Forelimb muscle (tissue), 1 donor: ENCODE measurements around the gene FAM13A. TPM values are rescaled to one million over a fixed set of nuclear protein-coding genes. Genes with fewer than 3 reads are reported as not detected.

Experiments used
- DNase-seq: peaks from one replicate; pipeline ENCODE4 v3.0.0-alpha.2; 2013; ENCODE audit warnings: low read depth
- polyA plus RNA-seq: library from polyadenylated mRNA; unstranded; fragments of 120-200 nt; gene quantifications from one replicate; pipeline ENCODE4 v1.2.1, GENCODE V29; 2013; ENCODE audit not compliant: insufficient read length

Gene FAM13A
- polyA plus RNA-seq, 1 donor: 36.0 TPM

- no peak for DNase-seq
Measured at GRCh38 chr4:88814043-88814617, 242.9 kb downstream of the FAM13A start.

- DNase-seq: no peak
Measured at GRCh38 chr4:88813013-88813412, 244.0 kb downstream of the FAM13A start.

- no peak for DNase-seq
Measured at GRCh38 chr4:88812420-88812819, 244.6 kb downstream of the FAM13A start.

GRCh38 chr4:88811904-88812303 is 245.1 kb downstream of the FAM13A start:
- no peak for DNase-seq

- DNase-seq: no peak
Measured at GRCh38 chr4:88810325-88810724, 246.7 kb downstream of the FAM13A start.

- DNase-seq: no peak
Measured at GRCh38 chr4:88809576-88810219, 247.3 kb downstream of the FAM13A start.

- no peak for DNase-seq
Measured at GRCh38 chr4:88809101-88809500, 247.9 kb downstream of the FAM13A start.

- no peak for DNase-seq
Measured at GRCh38 chr4:88807499-88807898, 249.5 kb downstream of the FAM13A start.

GRCh38 chr4:88804234-88804633 is 252.8 kb downstream of the FAM13A start:
- DNase-seq: no peak

GRCh38 chr4:88803600-88804096 is 253.3 kb downstream of the FAM13A start:
- no peak for DNase-seq

GRCh38 chr4:88802585-88803286 is 254.2 kb downstream of the FAM13A start:
- DNase-seq: no peak

- DNase-seq: no peak
Measured at GRCh38 chr4:88802138-88802537, 254.8 kb downstream of the FAM13A start.

GRCh38 chr4:88799900-88800299 is 257.1 kb downstream of the FAM13A start:
- DNase-seq: no peak

- DNase-seq: no peak
Measured at GRCh38 chr4:88797725-88798124, 259.3 kb downstream of the FAM13A start.

- DNase-seq: no peak
Measured at GRCh38 chr4:88796545-88796944, 260.4 kb downstream of the FAM13A start.

GRCh38 chr4:88794952-88795351 is 262.0 kb downstream of the FAM13A start:
- no peak for DNase-seq

GRCh38 chr4:88794087-88794690 is 262.8 kb downstream of the FAM13A start:
- no peak for DNase-seq

- DNase-seq: no peak
Measured at GRCh38 chr4:88793475-88793874, 263.5 kb downstream of the FAM13A start.

- DNase-seq: no peak
Measured at GRCh38 chr4:88792821-88793220, 264.2 kb downstream of the FAM13A start.

- DNase-seq: no peak
Measured at GRCh38 chr4:88792268-88792781, 264.7 kb downstream of the FAM13A start.

- DNase-seq: no peak
Measured at GRCh38 chr4:88791274-88791673, 265.7 kb downstream of the FAM13A start.

GRCh38 chr4:88788895-88789294 is 268.1 kb downstream of the FAM13A start:
- no peak for DNase-seq
